ENCODE data around the gene MACF1. TPM values are rescaled to one million over a fixed set of nuclear protein-coding genes. Genes with fewer than 3 reads are reported as not detected.

Gene MACF1
- total RNA-seq, 2 donors from 2014 or later: 107 to 148 TPM

DNA sequence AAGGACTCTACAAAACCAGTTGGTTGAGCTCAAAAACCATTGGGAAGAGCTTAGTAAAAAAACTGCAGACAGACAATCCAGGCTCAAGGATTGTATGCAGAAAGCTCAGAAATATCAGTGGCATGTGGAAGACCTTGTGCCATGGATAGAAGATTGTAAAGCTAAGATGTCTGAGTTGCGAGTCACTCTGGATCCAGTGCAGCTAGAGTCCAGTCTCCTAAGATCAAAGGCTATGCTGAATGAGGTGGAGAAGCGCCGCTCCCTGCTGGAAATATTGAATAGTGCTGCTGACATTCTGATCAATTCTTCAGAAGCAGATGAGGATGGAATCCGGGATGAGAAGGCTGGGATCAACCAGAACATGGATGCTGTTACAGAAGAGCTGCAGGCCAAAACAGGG, 183.0 kb downstream of the MACF1 start:
- Histone ChIP-seq H3K9ac (ENCODE audit: low read depth in 2 of 2, low read length in 2 of 2) (no peak overlapping the region), H3K4me1 (no peaks in the 10 kb centered on the region), H3K4me3 (no peak overlapping the region), H3K27me3 (no peaks in the 10 kb centered on the region), H3K36me3 (peaks cover 9% of the 10 kb centered on the region), H3K9me3 (no peaks in the 10 kb centered on the region), H3K27ac (no peak overlapping the region)
- intact Hi-C loops (cut with DNase I): no loop called here
- DNase-seq: no peak
- TF ChIP-seq, protein P1, sequence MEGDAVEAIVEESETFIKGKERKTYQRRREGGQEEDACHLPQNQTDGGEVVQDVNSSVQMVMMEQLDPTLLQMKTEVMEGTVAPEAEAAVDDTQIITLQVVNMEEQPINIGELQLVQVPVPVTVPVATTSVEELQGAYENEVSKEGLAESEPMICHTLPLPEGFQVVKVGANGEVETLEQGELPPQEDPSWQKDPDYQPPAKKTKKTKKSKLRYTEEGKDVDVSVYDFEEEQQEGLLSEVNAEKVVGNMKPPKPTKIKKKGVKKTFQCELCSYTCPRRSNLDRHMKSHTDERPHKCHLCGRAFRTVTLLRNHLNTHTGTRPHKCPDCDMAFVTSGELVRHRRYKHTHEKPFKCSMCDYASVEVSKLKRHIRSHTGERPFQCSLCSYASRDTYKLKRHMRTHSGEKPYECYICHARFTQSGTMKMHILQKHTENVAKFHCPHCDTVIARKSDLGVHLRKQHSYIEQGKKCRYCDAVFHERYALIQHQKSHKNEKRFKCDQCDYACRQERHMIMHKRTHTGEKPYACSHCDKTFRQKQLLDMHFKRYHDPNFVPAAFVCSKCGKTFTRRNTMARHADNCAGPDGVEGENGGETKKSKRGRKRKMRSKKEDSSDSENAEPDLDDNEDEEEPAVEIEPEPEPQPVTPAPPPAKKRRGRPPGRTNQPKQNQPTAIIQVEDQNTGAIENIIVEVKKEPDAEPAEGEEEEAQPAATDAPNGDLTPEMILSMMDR (IDR thresholded peaks at IDR 0.05): no peak

DNA sequence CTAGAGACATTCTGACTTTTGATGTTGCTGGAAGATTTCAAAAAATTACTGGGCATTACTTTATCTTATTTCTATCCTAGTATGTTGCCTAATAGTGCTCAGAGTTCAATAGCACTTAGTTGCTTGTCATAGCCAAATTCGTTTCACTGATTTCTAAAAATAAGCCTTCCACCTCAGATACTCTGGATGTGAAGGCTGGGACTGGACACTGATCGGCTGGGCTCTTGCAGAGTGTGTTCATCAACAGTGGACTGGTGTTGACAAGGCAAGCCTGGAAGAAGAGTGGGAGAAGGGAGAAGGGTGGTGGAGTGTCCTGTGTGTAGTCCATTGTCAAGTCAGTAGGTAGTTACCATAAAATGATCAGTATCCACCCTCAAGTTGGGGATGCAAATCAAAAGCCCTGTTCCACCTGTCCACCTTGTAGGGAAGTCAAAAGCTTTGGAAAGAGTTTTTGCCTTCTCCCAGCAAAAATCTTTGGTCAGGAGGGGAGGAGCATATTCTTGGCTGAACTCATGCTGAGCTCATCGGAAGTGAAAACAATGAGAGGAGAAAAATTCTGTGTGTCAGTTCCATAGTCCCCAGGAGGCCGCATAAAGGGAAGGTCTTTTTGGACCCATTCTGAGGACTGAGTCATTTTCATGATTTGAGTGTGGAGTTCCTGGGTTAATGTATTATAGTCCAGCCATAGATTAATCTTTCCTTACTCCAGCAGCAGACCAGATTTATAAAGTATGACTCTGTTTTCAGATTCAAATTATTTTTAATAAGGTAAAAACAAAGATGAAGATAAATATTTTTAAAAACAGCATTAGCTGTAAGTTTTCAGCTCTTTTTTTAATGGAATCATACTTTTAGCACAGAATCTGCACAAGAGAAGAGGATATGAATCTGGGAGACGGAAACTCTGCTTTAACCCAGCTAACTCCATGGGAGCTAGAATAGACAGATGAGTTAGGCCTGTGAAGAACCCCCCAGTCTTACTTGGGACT, 187.5 kb downstream of the MACF1 start:
- intact Hi-C loops (cut with DNase I): no loop called here
- Histone ChIP-seq H3K27ac (peak overlapping the region; percentile 54), H3K27me3 (no peaks in the 10 kb centered on the region), H3K9ac (ENCODE audit: low read depth in 2 of 2, low read length in 2 of 2) (no peak overlapping the region), H3K4me3 (no peak overlapping the region), H3K36me3 (peaks cover 4% of the 10 kb centered on the region), H3K4me1 (peaks cover 11% of the 10 kb centered on the region), H3K9me3 (no peaks in the 10 kb centered on the region)
- TF ChIP-seq, protein P1 (IDR thresholded peaks at IDR 0.05): no peak
- DNase-seq: no peak

DNA sequence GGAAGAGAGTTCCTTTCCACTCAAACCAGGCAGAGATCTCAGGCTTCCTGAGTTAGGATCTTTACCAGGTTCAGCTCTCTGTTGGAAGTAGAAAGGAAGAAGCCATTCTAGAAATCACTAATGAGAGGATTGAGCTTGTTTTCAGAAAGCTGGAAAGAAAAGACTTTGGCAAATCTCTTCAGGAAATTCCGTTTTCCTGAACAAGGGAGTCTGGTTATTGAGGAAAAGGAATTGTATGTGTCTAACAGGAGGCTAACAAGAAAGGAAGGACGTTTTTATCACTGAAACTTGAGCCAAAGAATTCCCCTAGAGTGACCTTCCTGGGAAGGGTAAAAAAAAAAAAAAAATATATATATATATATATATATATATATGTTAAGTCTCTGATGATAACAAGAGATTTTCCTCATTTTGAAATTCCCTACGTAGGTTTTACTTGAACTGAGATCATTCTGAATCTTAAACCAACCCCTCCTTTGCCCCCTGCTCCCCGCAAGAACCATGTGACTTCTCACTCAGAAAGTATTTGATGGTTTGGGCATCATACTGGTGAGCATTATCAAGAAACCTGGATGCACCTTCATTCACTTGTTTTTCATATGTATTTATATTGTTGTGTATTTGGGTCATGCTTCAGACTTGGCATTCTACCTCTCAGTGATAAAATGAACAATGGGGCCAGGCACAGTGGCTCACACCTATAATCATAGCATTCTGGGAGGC, 188.5 kb downstream of the MACF1 start:
- Histone ChIP-seq H3K9ac (ENCODE audit: low read depth in 2 of 2, low read length in 2 of 2) (no peak overlapping the region), H3K36me3 (peaks cover 4% of the 10 kb centered on the region), H3K27ac (peak overlapping the region; percentile 54), H3K27me3 (no peaks in the 10 kb centered on the region), H3K4me1 (peaks cover 14% of the 10 kb centered on the region), H3K9me3 (no peaks in the 10 kb centered on the region), H3K4me3 (no peak overlapping the region)
- DNase-seq: no peak
- TF ChIP-seq, protein P1 (IDR thresholded peaks at IDR 0.05): no peak
- intact Hi-C loops (cut with DNase I): no loop called here

DNA sequence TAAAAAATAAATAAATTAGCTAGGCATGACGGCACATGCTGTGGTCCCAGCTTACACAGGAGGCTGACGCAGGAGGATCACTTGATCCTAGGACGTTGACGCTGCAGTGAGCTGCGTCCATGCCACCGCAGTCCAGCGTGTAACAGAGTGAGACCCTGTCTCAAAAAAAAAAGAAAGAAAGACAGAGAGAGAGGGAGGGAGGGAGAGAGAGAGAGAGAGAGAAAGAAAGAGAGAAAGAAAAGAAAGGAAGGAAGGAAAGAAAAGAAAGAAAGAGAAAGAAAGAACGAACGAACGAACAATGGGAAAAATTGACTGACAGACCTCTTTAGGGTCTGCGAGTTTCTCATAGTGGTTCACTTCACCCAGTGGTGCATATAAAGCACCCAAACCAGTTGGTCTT, 189.2 kb downstream of the MACF1 start:
- Histone ChIP-seq H3K27me3 (no peaks in the 10 kb centered on the region), H3K9ac (ENCODE audit: low read depth in 2 of 2, low read length in 2 of 2) (no peak overlapping the region), H3K9me3 (no peaks in the 10 kb centered on the region), H3K4me3 (no peak overlapping the region), H3K4me1 (peaks cover 18% of the 10 kb centered on the region), H3K27ac (no peak overlapping the region), H3K36me3 (peaks cover 4% of the 10 kb centered on the region)
- no peak for DNase-seq
- intact Hi-C loops (cut with DNase I): no loop called here
- TF ChIP-seq, protein P1 (IDR thresholded peaks at IDR 0.05): no peak

DNA sequence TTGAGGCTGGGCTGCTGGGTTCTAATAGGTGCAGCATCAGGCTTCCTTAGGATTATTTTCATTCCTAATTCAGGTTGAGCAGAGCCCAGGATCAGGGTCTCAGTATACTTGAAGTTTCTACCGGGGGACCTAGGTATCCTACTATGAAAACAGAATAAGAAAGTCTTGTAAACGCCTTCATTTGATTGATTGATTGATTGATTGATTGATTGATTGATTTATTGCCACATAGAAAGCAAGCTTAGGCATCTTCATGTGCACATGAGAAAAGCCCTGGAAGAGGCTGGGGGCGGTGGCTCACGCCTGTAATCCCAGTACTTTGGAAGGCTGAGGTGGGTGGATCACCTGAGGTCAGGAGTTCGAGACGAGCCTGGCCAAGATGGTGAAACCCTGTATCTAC, 189.6 kb downstream of the MACF1 start:
- H3K9me3 ChIP-seq: no peaks in the 10 kb centered on the region
- H3K4me1 ChIP-seq: peaks cover 18% of the 10 kb centered on the region
- intact Hi-C loops (cut with DNase I): no loop called here
- peaks cover 4% of the 10 kb centered on the region for H3K36me3 ChIP-seq
- H3K27me3 ChIP-seq: no peaks in the 10 kb centered on the region
- H3K9ac ChIP-seq (ENCODE audit: low read depth in 2 of 2, low read length in 2 of 2): no peak overlapping the region
- peak overlapping the region; percentile 62 for H3K27ac ChIP-seq
- no peak overlapping the region for H3K4me3 ChIP-seq
- TF ChIP-seq, protein P1 (IDR thresholded peaks at IDR 0.05): no peak
- DNase-seq: no peak

Measured in colonic mucosa (tissue), 4 donors.